AG09309 (cell line): ENCODE measurements around the gene PAK4.
"Not testable (repeated sequence)": the region's sequence is repeated elsewhere in the genome, so short reads cannot be mapped to it uniquely, and the experiment has no call there.

Experiments
- DNase-seq: peaks from one replicate; pipeline ENCODE4 v3.0.0-alpha.2; 2010; ENCODE audit warnings: low read depth
- H3K4me3 ChIP-seq: 2 replicates; pipeline ENCODE4 v1.5.1; 2011; ENCODE audit warnings: mild to moderate bottlenecking, low read depth, low read length, moderate library complexity; ENCODE audit not compliant: control insufficient read depth
- TF ChIP-seq, protein P1 (sequence below): IDR thresholded peaks from 2 replicates; pipeline ENCODE4 v1.5.1; 2011; ENCODE audit warnings: mild to moderate bottlenecking, low read depth, low read length, inconsistent platforms; ENCODE audit not compliant: insufficient read depth, control insufficient read depth; ENCODE audit errors: missing control alignments

PAK4 gene

DNA sequence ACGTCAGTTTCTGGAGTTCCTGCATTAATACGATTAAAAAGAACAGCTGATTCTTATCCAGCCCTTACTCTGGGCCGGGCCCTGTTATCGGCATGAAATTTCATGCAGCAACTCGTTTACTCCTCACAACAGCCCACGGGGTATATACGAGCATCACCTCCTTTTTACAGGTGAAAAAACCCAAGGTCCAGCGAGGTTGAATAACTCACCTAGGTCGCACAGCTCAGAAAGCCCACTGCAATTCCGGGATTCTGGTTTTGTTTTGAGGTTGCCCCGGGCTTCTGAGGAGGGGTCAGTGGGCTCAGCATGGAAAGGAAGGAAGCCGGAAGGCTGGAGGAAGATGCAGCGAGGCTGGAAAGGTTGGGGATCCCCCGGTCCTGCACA is 42.0 kb upstream of the PAK4 start:
- TF ChIP-seq, protein P1, sequence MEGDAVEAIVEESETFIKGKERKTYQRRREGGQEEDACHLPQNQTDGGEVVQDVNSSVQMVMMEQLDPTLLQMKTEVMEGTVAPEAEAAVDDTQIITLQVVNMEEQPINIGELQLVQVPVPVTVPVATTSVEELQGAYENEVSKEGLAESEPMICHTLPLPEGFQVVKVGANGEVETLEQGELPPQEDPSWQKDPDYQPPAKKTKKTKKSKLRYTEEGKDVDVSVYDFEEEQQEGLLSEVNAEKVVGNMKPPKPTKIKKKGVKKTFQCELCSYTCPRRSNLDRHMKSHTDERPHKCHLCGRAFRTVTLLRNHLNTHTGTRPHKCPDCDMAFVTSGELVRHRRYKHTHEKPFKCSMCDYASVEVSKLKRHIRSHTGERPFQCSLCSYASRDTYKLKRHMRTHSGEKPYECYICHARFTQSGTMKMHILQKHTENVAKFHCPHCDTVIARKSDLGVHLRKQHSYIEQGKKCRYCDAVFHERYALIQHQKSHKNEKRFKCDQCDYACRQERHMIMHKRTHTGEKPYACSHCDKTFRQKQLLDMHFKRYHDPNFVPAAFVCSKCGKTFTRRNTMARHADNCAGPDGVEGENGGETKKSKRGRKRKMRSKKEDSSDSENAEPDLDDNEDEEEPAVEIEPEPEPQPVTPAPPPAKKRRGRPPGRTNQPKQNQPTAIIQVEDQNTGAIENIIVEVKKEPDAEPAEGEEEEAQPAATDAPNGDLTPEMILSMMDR, result no peak
- no peak for DNase-seq
- H3K4me3 ChIP-seq, result no peak overlapping the region

DNA sequence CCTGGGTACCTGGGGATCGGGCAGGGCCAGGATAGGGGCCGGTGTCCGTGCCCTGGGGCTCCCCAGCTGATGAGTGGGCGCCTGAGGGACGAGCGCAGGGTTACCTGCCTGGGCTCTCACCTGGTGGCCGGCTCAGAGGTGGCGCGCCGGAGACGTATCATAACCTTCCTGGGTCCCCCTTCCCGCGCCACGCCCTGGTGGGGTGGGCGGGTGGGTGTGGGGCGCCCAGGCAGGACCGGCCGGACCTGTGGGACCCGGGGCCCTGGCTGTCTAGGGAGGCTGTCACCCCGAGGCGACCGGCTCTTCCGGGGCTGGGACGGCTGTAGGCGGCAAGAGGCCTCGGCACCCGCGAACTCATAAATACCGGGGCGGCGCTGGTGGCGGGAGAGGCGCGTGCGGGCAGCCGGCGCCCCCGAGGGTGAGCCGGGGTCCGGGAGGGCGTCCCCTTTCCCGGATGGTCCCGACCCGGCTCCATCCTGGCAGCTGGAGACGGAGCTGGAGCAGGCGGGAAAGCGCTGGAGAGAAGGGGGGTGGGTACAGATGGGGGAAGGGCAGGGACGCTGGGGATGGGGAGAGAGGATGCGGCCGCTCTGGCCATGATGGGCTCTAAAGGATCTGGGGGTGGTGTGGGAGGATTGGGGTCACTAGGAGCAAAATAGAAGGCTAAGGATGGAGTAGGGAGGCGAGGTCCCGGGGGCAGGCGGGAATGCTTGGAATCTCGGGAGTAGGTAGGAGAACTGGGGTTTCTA is 41.4 kb upstream of the PAK4 start, which contains the start of gene ACP7:
Gene ACP7, plus strand, starts transcription at position 386 of the 749 bp plus-strand sequence. CDS start 902 bp downstream, outside the sequence.
- no peak for DNase-seq
- peak within 1 kb of the TSS; percentile 23 for H3K4me3 ChIP-seq
- TF ChIP-seq, protein P1, result no peak

DNA sequence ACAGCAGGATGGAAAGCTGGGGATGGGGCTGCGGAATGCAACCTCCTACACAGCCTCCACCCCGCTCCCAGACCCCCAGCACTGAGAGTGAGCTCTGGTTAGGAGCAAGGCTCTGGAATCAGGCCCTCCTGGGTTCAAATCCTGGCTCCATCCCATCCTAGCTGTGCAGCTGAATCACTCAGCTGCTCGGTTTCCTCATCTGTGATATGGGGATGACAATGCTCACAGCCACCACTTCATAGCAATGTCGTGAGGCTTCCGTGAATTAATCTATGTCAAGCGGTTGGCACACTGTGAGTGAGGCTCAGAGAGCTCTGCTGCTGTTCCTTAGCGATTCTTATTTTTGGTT is 40.9 kb upstream of the PAK4 start:
- TF ChIP-seq, protein P1, result no peak
- no peak for DNase-seq
- H3K4me3 ChIP-seq, result no peak overlapping the region

DNA sequence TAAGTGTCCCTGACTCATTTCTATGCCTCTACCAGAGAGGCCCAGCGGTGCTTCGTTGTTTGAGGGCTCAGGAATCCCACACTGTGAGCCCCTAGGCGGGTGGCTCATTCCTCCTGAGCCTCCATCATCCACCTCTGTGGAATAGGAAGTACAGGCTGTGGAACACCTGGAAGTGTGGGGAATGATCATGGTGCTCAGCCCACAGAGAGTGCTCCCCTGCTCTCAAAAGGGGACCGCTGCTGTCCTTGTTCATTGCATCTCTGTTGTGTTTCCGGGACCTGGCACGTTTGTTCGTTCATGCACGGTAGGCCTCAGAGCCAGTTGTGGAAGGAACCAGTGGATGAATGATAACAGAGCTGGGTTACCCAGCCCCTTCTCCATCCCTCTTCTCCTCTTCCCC is 40.2 kb upstream of the PAK4 start:
- H3K4me3 ChIP-seq, result no peak overlapping the region
- TF ChIP-seq, protein P1, result no peak
- no peak for DNase-seq

DNA sequence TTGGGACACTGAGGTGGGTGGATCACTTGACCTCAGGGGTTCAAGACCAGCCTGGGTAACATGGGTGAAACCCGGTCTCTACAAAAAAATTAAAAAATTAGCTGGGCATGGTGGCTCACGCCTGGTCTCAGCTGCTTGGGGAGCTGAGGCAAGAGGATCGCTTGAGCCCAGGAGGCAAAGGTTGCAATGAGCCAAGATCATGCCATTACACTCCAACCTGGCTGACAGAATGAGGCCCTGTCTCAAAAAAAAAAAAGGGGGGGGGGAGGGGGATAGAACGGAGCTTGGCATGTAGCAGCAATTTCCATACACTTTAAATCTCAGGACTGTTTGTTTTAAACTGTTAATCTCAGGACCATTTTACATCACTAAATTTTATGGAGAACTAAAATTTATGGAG is 39.2 kb upstream of the PAK4 start:
- TF ChIP-seq, protein P1, result no peak
- DNase-seq, result no peak
- H3K4me3 ChIP-seq, result no peak overlapping the region

DNA sequence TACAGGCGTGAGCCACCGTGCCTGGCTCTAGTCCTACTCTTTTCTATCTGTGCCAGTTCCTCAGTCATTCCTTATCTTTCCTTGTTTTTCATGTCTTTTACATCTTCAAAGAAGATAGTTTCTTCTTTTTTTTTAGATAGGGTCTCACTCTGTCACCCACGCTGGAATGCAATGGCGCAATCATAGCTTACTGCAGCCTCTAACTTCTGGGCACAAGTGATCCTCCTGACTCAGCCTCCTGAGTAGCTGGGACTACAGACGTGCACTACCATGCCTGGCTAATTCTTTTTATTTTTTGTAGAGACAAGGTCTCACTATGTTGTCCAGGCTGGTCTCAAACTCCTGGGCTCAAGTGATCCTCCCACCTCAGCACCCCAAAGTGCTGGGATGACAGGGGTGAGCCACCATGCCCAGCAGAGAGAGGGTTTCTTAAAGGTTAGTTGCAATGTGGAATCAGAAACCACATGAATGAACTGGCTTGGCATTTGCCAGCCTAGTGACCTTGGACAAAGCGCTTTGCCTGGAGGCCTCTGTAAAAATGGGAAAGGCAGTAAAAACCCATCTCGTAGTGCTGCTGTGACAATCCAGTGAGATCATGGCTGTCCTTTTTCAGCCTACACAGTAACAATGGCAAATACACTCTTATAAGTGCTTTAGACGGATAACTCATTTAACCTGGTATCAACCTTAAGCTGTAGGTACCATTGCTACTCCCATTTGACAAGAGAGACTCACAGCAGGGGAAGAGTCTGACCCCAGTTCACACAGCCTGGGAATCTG is 37.5 kb upstream of the PAK4 start:
- DNase-seq, result no peak
- no peak overlapping the region for H3K4me3 ChIP-seq
- TF ChIP-seq, protein P1, result no peak

DNA sequence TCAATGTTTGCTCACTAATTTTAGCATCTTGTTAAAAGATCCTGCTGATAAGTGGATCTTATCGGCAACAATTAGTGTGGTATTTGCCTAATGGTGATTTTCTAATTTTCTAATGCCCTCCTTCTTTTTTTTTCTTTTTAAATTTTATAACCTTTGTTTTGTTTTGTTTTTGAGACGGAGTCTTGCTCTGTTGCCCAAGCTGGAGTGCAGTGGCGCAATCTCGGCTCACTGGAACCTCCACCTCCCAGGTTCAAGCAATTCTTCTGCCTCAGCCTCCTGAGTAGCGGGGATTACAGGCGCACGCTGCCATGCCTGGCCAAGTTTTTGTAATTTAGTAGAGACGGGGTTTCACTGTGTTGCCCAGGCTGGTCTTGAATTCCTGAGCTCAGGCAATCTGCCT is 35.6 kb upstream of the PAK4 start:
- not testable (repeated sequence) for DNase-seq, H3K4me3 ChIP-seq
